TTC549 (cell line): ENCODE data around the gene PCDHGA4.
"Not testable (repeated sequence)": the region's sequence is repeated elsewhere in the genome, so short reads cannot be mapped to it uniquely, and the experiment has no call there.

Source experiments
- FAIRE-seq: peaks from 2 replicates; lab custom pipeline; 2012; peaks lifted over from hg19 to GRCh38; lab: Jason Lieb, UNC

Gene PCDHGA4

GRCh38 chr5:141384471-141385267, 29.8 kb downstream of the PCDHGA4 start:
- FAIRE-seq: no peak

- not testable (repeated sequence) for FAIRE-seq
Observed at GRCh38 chr5:141387557-141388311, 32.9 kb downstream of the PCDHGA4 start, which contains the start of gene PCDHGB4. Gene PCDHGB4, plus strand, starts transcription at chr5:141387698. Its CDS starts 187 bp downstream, at chr5:141387885.

- no peak for FAIRE-seq
Observed at GRCh38 chr5:141388661-141389060, 33.8 kb downstream of the PCDHGA4 start.

GRCh38 chr5:141389153-141390042, 34.6 kb downstream of the PCDHGA4 start:
- FAIRE-seq: no peak

GRCh38 chr5:141392429-141393198, 37.8 kb downstream of the PCDHGA4 start, which contains the start of gene PCDHGA8:
Gene PCDHGA8, plus strand, starts transcription at chr5:141392633. Its CDS starts 181 bp downstream, at chr5:141392814.
- FAIRE-seq: no peak

GRCh38 chr5:141393267-141393666, 38.4 kb downstream of the PCDHGA4 start:
- no peak for FAIRE-seq

GRCh38 chr5:141394401-141395187, 39.8 kb downstream of the PCDHGA4 start:
- not testable (repeated sequence) for FAIRE-seq

GRCh38 chr5:141397756-141398551, 43.1 kb downstream of the PCDHGA4 start, which contains the start of gene PCDHGB5:
Gene PCDHGB5, plus strand, starts transcription at chr5:141397947. Its CDS starts 181 bp downstream, at chr5:141398128.
- FAIRE-seq: not testable (repeated sequence)

GRCh38 chr5:141398608-141399007, 43.8 kb downstream of the PCDHGA4 start:
- FAIRE-seq: no peak

- no peak for FAIRE-seq
Observed at GRCh38 chr5:141399555-141400258, 44.9 kb downstream of the PCDHGA4 start.

- FAIRE-seq: no peak
Observed at GRCh38 chr5:141402553-141403243, 47.9 kb downstream of the PCDHGA4 start, which contains the start of gene PCDHGA9. Gene PCDHGA9, plus strand, starts transcription at chr5:141402778. Its CDS starts 175 bp downstream, at chr5:141402953.

- FAIRE-seq: no peak
Observed at GRCh38 chr5:141403387-141403786, 48.6 kb downstream of the PCDHGA4 start.
